ENCODE data around the gene RALBP1. TPM values are rescaled to one million over a fixed set of nuclear protein-coding genes. Genes with fewer than 3 reads are reported as not detected.

Gene RALBP1
- total and polyA plus RNA-seq, 2 of the 8 experiments (the other 6 are each of a cell fraction or from before 2014, with no cell fraction given): 40.3 to 67.8 TPM

DNA sequence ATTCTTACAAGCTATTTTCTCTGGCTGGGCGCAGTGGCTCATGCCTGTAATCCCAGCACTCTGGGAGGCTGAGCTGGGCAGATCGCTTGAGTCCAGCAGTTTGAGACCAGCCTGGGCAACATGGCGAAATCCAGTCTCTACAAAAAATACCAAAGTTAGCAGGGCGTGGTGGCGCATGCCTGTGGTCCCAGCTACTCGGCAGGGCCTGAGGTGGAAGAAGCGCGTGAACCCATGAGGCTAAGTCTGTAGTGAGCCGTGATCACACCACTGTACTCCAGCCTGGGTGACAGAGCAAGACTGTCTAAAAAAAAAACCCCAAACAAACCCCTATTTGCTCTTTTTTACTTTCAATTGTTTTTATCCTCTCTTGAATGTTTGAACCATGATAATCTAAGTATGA, 102.0 kb downstream of the RALBP1 start:
- Histone ChIP-seq H4K20me1 (replicated peaks in 1 of 2; ENCODE audit: control insufficient read depth in 1 of 2, insufficient read depth in 2 of 2, low read length in 2 of 2) (no peaks in the 10 kb centered on the region), H3K4me1 (replicated peaks in 1 of 4; ENCODE audit: control insufficient read depth in 3 of 4, insufficient read depth in 4 of 4, low read length in 3 of 4) (peaks cover 2 to 3% (median 3%) of the 10 kb centered on the region in 4 experiments; a peak in 5 of 7 replicates), H2AK5ac (ENCODE audit: low read depth, low read length) (no peak overlapping the region), H3K4me2 (ENCODE audit: insufficient read depth in 1 of 2, low read depth in 2 of 2, low read length in 2 of 2) (no peak overlapping the region), H2BK20ac (ENCODE audit: low read length) (no peak overlapping the region), H2AFZ (ENCODE audit: low read length) (no peak overlapping the region), H3K79me1 (ENCODE audit: low read depth, low read length) (no peaks in the 10 kb centered on the region), H3K9ac (replicated peaks in 1 of 4; ENCODE audit: extremely low read depth in 1 of 4, low read depth in 3 of 4, low read length in 3 of 4) (no peak overlapping the region), H3K14ac (ENCODE audit: insufficient read length) (no peak overlapping the region), H3K4ac (replicated peaks; ENCODE audit: insufficient read length, low read depth, low read length) (no peak overlapping the region), H2BK15ac (ENCODE audit: low read length) (no peak overlapping the region), H3K36me3 (ENCODE audit: control insufficient read depth in 2 of 4, insufficient read depth in 4 of 4, low read length in 3 of 4) (peaks cover 0 to 6% (median 3%) of the 10 kb centered on the region in 4 experiments; a peak in 2 of 8 replicates), H3K4me3 (ENCODE audit: extremely low read depth in 1 of 4, insufficient read depth in 2 of 4, low read depth in 3 of 4, low read length in 4 of 4) (no peak overlapping the region), H2BK120ac (replicated peaks; ENCODE audit: low read depth, low read length) (no peak overlapping the region), H3K18ac (ENCODE audit: extremely low read depth, low read length) (no peak overlapping the region), H4K91ac (replicated peaks; ENCODE audit: insufficient read length, low read length) (no peak overlapping the region), H3K56ac (replicated peaks; ENCODE audit: insufficient read length, low read depth, low read length) (no peak overlapping the region), H4K5ac (ENCODE audit: insufficient read length, low read depth, low read length) (no peak overlapping the region), H3K9me3 (ENCODE audit: insufficient read depth in 2 of 2, low read depth in 1 of 2, low read length in 1 of 2) (no peaks in the 10 kb centered on the region), H3K27me3 (replicated peaks in 1 of 4; ENCODE audit: control insufficient read depth in 3 of 4, extremely low read depth in 1 of 4, insufficient read depth in 3 of 4, low read length in 3 of 4) (no peaks in the 10 kb centered on the region), H3K23ac (ENCODE audit: insufficient read length) (no peak overlapping the region), H3K27ac (ENCODE audit: low read depth, low read length) (no peak overlapping the region), H2BK5ac (ENCODE audit: low read depth, low read length) (no peak overlapping the region), H4K8ac (ENCODE audit: extremely low read depth, insufficient read depth, low read length) (no peak overlapping the region), H3K23me2 (ENCODE audit: low read depth, low read length) (no peaks in the 10 kb centered on the region), H2BK12ac (ENCODE audit: low read depth, low read length) (no peak overlapping the region), H3K79me2 (ENCODE audit: control insufficient read depth in 1 of 2, insufficient read depth in 2 of 2, low read length in 2 of 2) (no peaks in the 10 kb centered on the region)
- FAIRE-seq: no peak
- no peak for TF ChIP-seq RFX5 (IDR thresholded peaks at IDR 0.05; ENCODE audit: borderline replicate concordance, low read depth, low read length)
- TF ChIP-seq PHF8 (conservative IDR thresholded peaks at IDR 0.05; ENCODE audit: low read depth, low read length): no peak
- TF ChIP-seq CHD1 (IDR thresholded peaks at IDR 0.05; ENCODE audit: low read depth, low read length): no peak
- TF ChIP-seq CBX8 (IDR thresholded peaks at IDR 0.05; ENCODE audit: borderline replicate concordance, low read depth, low read length): no peak
- no peak for TF ChIP-seq GABPA (IDR thresholded peaks at IDR 0.05; ENCODE audit: borderline replicate concordance, insufficient read depth, low read length)
- no peak for TF ChIP-seq JUND (IDR thresholded peaks at IDR 0.05; ENCODE audit: low read length)
- TF ChIP-seq TAF1 (IDR thresholded peaks at IDR 0.05; ENCODE audit: low read depth, low read length): no peak
- TF ChIP-seq BCL11A (IDR thresholded peaks at IDR 0.05; ENCODE audit: low read depth in 2 of 2, low read length in 2 of 2): no peak
- no peak for TF ChIP-seq TAF7 (optimal IDR thresholded peaks at IDR 0.05; ENCODE audit: borderline replicate concordance, low read depth, low read length)
- TF ChIP-seq SUZ12 (IDR thresholded peaks at IDR 0.05; ENCODE audit: low read length): no peak
- DNase-seq (ENCODE audit: low read depth in 1 of 2, low spot score in 2 of 2): no peak
- WGBS, 2 experiments (ENCODE audit: extremely low coverage in 1 of 2, insufficient coverage in 1 of 2, insufficient read length in 1 of 2, insufficient replicate concordance in 2 of 2, low coverage in 1 of 2, low lambda C conversion rate in 2 of 2, missing lambda C conversion rate in 1 of 2): 86% methylated on average over 9 of the region's 9 CpGs; no CpG with 5 or more reads in 1 of the 2 experiments
- POLR2A ChIA-PET (ENCODE audit: partially characterized antibody): no interaction called here
- CTCF ChIA-PET (ENCODE audit: partially characterized antibody): interaction anchor here (0.8 to 5.3 kb wide), 10 partner anchors 9 to 234 kb away, joined by 3 to 42 read pairs (median 4); no protein-coding TSS in a partner anchor

Data from H1 (cell line).